NCI-H460 (cell line): ENCODE data around the gene CEP83. TPM values are rescaled to one million over a fixed set of nuclear protein-coding genes. Genes with fewer than 3 reads are reported as not detected.
A peak's percentile ranks its signal among the peaks of the same experiment; 100 is the strongest.
"Not testable (repeated sequence)": the region's sequence is repeated elsewhere in the genome, so short reads cannot be mapped to it uniquely, and the experiment has no call there.

Experiments used
- DNase-seq: peaks from one replicate; pipeline ENCODE4 v3.0.0-alpha.2; 2016; ENCODE audit warnings: low read depth; ENCODE audit errors: extremely low read depth
- total RNA-seq: library from RNA; depleted of rRNA; stranded (reverse); fragments of >200 nt; shearing (Covaris generic); gene quantifications from 2 replicates; pipeline ENCODE4 v1.2.3, GENCODE V29; 2014

The CEP83 gene
- total RNA-seq, 1 experiment from 2014 or later: 21.1 TPM

- DNase-seq: no peak
Measured at GRCh38 chr12:94435511-94435927, 24.1 kb downstream of the CEP83 start.

- no peak for DNase-seq
Measured at GRCh38 chr12:94434171-94434570, 25.5 kb downstream of the CEP83 start.

GRCh38 chr12:94433744-94434143 lies 25.9 kb downstream of the CEP83 start:
- no peak for DNase-seq

- DNase-seq: no peak
Measured at GRCh38 chr12:94430304-94430703, 29.4 kb downstream of the CEP83 start.

GRCh38 chr12:94429633-94430032 lies 30.0 kb downstream of the CEP83 start:
- no peak for DNase-seq

- DNase-seq: no peak
Measured at GRCh38 chr12:94429191-94429590, 30.5 kb downstream of the CEP83 start.

- DNase-seq: no peak
Measured at GRCh38 chr12:94427501-94428381, 31.9 kb downstream of the CEP83 start.

- DNase-seq: no peak
Measured at GRCh38 chr12:94426049-94426448, 33.6 kb downstream of the CEP83 start.

GRCh38 chr12:94424830-94425229 lies 34.8 kb downstream of the CEP83 start:
- peak; percentile 5 for DNase-seq

- no peak for DNase-seq
Measured at GRCh38 chr12:94421868-94422740, 37.6 kb downstream of the CEP83 start.

GRCh38 chr12:94418517-94418916 lies 41.1 kb downstream of the CEP83 start:
- no peak for DNase-seq

GRCh38 chr12:94416613-94417012 lies 43.1 kb downstream of the CEP83 start:
- DNase-seq: no peak

GRCh38 chr12:94415066-94415465 lies 44.6 kb downstream of the CEP83 start:
- DNase-seq: no peak

GRCh38 chr12:94405413-94406116 lies 54.1 kb downstream of the CEP83 start:
- DNase-seq: no peak

- DNase-seq: no peak
Measured at GRCh38 chr12:94404854-94405253, 54.8 kb downstream of the CEP83 start.

GRCh38 chr12:94401326-94401725 lies 58.3 kb downstream of the CEP83 start:
- DNase-seq: no peak

- not testable (repeated sequence) for DNase-seq
Measured at GRCh38 chr12:94398685-94399084, 61.0 kb downstream of the CEP83 start.

GRCh38 chr12:94397401-94397800 lies 62.3 kb downstream of the CEP83 start:
- no peak for DNase-seq

GRCh38 chr12:94396014-94396413 lies 63.7 kb downstream of the CEP83 start:
- DNase-seq: not testable (repeated sequence)

GRCh38 chr12:94390130-94390485 lies 69.6 kb downstream of the CEP83 start:
- DNase-seq: no peak
